Stimulated activated CD8-positive, alpha-beta memory T cell treated with anti-CD3 and anti-CD28 coated beads, Interleukin-15, amount 100 ng/mL, for 1 hour (primary cell): ENCODE measurements around the gene IDUA.

ENCODE experiments used
- DNase-seq: peaks from one replicate; pipeline ENCODE4 v3.0.0-alpha.2; 2020; ENCODE audit warnings: low read depth

Gene IDUA

DNA sequence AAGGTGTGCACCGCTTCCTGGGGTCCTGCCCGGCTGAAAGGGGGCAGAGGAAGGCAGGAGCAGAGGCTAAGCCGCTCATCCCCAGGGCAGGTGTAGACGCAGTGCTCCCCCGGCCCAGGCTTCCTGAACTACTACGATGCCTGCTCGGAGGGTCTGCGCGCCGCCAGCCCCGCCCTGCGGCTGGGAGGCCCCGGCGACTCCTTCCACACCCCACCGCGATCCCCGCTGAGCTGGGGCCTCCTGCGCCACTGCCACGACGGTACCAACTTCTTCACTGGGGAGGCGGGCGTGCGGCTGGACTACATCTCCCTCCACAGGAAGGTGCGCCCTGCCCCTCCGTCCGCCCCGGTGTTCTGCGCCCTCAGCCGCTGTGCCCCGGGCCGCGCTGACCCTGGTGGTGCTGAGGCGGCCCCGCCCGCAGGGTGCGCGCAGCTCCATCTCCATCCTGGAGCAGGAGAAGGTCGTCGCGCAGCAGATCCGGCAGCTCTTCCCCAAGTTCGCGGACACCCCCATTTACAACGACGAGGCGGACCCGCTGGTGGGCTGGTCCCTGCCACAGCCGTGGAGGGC, 14.8 kb downstream of the IDUA start:
- no peak for DNase-seq

DNA sequence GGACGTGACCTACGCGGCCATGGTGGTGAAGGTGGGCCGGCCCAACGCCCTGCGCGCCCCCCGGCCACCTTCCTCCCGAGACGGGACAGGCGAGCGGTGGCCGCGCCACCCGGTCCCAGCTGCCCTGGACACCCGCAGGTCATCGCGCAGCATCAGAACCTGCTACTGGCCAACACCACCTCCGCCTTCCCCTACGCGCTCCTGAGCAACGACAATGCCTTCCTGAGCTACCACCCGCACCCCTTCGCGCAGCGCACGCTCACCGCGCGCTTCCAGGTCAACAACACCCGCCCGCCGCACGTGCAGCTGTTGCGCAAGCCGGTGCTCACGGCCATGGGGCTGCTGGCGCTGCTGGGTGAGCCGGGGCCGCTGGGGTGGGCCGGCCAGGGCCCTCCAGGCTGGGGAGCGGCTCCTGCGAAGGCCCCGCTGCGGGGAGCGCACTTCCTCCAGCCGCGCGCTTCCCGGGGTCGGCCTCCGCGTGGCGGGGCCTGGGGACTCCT, 15.3 kb downstream of the IDUA start:
- no peak for DNase-seq

DNA sequence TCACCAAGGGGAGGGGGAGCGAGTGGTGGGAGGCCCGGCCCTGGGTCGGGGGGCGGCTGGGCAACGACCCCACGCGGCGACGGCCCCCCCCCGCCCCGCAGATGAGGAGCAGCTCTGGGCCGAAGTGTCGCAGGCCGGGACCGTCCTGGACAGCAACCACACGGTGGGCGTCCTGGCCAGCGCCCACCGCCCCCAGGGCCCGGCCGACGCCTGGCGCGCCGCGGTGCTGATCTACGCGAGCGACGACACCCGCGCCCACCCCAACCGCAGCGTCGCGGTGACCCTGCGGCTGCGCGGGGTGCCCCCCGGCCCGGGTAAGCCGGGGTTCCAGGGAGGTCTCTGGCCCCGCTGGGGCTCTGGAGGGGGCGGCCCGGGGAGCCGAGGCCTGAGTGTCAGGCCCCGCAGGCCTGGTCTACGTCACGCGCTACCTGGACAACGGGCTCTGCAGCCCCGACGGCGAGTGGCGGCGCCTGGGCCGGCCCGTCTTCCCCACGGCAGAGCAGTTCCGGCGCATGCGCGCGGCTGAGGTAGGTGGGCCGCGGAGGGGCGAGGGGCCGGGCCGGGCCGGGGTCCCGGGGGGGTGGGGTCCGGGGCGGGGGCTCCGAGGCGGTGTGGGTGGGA, 15.9 kb downstream of the IDUA start:
- no peak for DNase-seq

DNA sequence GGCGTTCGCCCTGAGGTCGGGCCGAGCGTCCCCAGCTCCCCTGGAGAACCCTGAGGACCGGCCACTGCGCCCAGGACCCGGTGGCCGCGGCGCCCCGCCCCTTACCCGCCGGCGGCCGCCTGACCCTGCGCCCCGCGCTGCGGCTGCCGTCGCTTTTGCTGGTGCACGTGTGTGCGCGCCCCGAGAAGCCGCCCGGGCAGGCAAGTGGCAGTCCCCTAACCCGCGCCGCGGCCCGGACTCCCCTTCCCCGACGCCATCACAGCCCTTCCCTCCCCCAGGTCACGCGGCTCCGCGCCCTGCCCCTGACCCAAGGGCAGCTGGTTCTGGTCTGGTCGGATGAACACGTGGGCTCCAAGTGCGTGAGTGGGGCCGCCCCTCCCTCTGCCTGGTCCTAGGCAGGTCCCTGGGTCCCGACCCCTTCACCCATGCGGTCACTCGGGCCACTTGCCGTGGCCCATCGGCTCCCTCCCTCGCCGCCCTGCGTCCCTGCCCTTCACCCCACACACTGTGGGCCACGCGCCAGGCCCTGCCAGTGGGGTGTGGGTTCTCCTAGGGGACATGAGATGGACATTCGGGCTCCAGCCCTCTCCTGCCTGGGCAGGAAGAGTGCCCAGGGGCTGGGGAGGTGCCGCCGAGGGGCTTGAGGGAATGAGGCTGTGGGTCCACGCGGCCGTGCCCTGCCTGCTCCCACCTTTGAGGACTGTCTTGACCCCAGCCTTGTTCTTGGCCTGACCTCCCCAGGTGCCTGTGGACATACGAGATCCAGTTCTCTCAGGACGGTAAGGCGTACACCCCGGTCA, 16.6 kb downstream of the IDUA start:
- DNase-seq, result no peak

DNA sequence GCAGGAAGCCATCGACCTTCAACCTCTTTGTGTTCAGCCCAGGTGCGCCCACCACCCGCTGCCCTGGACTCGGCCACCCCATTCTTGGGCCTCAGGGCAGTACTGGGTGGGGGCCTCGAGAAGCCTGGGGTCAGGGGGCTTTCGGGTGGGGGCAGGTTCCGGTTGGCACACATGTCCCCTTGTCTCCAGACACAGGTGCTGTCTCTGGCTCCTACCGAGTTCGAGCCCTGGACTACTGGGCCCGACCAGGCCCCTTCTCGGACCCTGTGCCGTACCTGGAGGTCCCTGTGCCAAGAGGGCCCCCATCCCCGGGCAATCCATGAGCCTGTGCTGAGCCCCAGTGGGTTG, 17.2 kb downstream of the IDUA start:
- no peak for DNase-seq

DNA sequence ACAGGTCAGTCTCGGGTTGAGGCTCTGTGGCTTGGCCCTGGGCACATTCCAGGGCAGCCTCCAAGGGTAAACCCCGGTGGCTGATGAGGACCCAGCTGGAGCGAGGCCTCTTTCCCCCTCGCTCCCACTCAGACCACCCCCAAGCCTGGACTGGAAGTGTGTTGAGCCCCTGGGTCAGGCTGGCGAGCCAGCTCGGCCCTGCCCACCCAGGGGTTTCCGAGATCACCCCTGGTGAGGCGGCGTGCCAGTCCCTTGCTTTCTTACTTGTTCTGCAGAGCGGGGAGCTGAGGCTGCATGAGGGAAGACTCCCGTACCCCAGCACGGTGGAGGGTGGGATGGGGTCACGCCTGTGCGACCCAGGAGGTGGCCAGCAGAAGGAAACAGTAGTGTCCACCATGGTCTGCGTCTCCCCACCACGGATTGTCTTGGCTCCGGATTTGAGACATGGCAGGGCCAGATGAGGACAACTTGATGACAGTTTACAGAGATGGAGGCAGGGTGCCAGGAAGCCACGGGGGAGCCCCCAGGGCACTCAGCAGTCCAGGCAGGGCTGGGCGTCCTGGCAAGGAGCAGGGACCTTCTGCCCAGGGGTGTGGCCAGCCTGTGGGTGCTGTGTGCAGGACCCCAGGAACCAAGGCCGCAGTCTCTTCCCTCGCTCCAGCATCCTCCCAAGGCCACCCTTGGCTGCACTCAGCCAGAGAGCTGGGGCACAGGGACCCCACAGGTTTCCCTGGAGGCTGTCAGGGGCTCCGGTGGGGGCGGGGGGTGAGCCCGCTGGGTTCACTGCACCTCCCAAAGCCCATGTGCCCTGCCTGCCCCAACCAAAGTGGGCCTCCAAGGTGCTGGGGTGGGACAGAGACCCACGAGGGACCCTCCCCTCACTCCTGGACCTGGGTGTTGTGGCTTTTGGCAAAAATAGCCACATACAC, 18.0 kb downstream of the IDUA start:
- DNase-seq, result no peak

DNA sequence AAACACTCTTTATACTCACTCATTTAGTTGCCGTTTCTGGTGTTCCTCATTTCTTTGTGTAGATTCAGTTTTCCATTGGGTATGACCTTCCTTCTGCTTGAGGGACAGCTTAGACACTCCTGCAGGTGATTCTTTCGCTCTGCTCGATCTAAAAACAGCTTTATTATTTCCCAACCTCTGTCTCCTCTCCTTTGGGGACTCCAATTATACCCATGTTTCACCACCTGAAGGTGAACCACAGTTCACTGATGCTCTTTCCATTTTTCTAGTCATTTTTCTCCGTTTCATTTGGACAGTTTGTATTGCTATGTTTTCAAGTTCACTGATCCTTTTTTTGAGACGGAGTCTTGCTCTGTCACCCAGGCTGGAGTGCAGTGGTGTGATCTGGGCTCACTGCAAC, 20.0 kb downstream of the IDUA start:
- DNase-seq, result no peak

DNA sequence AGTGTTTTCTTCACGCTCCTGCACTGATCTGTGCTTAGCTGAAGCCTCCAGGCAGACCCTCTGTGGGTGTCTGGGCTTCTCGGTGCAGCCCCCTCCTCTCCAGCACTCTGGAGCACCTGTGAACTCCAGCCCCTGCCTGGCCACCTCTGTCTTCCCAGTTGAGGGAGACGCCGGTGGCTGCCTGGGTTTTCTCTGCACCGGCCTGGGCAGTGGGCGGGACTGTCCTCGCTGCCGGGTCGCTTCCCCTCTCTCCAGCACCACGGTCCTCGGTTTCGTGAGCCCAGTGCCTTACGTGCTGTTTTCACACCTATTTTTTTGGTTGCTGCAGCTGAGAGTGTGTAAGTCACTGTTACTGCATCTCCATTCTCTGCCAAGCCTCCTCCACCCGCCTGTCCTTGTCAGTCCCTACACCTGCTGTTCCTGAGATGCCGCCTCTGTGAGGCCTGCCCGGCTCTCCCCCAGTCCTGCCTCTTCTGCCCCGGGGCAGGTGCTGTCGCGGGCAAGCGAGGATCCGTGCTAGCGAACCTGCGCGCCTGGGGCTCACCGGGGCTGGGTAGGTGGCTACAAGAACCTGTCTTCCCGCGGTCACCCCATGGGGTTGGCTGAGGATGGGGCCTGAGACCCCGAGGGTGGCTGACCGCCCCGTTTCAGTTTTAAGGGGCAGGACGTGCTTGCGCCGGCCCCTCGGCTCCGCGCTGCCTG, 22.1 kb downstream of the IDUA start:
- DNase-seq, result no peak

DNA sequence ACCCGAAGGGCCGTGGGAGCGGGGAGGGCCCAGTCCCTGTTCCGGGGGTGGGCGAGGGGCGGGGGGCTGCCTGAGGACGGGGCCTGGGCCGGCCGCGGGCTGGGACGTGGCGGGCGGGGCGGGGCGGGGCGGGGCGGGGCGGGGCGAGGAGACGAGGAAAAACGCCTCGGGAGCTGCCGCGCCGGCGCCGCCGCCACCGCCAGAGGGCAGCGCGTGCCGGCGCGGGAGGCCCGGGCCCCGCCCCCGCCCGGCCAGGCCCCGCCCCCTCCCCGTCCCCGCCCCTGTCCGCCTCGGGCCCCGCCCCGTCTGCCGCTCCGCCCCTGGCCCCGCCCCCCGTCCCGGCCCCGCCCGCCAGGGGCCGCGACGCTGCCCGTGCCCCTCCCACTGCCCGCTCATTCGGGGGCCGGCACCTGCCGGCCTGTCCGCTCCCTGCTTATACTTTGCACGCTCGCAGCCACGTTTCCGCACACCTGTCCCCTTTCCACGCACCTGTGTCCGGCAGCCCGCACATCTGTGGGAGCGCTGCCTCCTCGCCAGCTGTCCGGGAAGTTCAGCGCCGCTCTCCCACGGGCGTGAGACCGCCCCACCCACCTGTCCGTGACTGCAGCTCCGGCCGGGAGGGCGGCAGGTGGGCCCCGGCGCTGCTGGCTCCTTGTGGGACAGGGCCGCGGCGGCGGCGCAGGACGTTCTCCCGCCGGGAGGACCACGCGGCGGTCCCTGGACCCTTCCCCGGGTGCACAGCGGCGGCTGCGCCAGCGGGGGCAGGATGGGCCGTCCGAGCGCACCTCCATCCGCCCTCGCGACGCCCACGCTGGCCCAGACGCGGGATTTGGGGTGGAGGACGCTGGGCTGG, 22.9 kb downstream of the IDUA start:
- peak; percentile 47 for DNase-seq

DNA sequence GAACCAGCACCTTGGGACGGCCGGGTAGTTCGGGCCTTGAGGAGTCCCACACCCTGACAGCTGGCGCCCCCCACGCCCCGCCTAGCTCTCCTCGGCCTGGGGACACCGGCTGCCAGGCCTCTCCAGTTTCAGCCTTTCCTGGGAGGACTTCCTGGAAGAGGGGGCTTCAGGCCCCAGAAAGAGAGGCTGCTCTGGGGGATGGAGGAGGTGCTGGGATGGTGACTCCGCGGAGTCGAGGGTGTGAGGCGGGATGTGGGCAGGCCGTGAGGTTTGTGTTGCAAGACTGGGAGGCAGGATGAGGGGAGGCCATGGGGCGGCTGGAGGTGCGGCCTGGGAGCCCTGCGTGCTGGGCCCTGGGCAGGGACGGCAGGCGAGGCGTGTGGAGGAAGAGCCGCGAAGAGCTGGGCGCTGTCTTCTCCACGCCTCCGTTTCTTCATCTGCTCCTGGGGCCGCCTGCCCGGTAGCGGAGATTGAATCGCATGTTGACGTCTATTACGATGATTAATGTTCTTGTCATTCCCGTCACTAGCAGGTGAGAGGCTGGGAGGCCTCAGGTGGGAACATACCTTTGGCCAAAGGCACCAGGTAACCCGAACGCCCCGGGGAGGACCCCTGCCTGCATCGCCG, 23.7 kb downstream of the IDUA start:
- DNase-seq, result peak; percentile 16

DNA sequence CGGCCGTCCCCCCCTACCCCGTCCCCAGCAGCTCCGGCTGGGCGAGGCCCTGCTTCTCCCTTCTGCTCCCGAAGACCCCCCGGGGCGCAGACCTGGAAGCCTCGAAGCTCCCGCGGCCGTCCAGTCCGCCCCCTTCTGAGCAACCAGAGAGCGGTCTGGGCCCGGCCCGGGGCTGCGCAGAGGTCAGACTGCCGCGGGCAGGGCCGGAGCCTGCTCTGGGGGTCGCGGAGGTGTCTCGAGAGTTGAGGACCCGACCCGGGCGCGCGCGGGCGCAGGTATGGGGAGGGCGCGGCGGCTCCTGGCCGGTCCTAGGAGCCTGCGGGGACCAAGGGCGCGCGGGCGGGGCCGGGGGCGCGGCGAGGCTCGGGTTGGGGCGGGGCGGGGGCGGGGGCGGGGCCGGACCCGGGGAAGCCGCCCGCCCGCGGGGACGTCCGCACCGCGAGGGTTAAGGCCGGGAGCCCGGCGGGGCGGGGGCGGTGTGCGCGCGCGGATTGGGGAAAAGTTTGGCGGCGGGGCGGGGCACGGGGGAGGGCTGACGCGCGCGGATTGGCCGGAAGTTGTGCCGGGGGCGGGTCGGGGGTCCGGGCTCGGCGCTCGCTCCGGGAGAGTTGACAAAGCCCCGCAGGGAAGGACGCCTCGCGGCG, 24.3 kb downstream of the IDUA start, which contains the start of gene FGFRL1:
Gene FGFRL1 (plus strand): TSS at position 605 of the 644 bp plus-strand sequence. CDS start 860 bp downstream, outside the sequence.
- DNase-seq, result peak; percentile 88

DNA sequence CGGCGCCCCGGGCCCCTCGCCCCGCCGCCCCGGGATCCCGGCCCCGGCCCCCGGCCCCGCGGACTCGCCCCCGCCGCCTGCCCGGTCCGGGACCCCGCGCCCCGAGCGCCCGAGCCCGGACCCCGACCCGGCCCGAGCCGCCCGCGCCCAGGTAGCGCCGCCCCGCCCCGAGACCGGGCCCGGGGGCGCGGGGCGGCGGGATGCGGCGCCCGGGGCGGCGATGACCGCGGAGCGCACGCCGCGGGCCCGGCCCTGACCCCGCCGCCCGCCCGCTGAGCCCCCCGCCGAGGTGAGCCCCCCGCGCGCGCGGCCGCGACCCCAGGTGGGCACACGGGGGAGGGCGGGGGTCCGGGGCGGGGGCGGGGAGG, 24.8 kb downstream of the IDUA start:
- no peak for DNase-seq

DNA sequence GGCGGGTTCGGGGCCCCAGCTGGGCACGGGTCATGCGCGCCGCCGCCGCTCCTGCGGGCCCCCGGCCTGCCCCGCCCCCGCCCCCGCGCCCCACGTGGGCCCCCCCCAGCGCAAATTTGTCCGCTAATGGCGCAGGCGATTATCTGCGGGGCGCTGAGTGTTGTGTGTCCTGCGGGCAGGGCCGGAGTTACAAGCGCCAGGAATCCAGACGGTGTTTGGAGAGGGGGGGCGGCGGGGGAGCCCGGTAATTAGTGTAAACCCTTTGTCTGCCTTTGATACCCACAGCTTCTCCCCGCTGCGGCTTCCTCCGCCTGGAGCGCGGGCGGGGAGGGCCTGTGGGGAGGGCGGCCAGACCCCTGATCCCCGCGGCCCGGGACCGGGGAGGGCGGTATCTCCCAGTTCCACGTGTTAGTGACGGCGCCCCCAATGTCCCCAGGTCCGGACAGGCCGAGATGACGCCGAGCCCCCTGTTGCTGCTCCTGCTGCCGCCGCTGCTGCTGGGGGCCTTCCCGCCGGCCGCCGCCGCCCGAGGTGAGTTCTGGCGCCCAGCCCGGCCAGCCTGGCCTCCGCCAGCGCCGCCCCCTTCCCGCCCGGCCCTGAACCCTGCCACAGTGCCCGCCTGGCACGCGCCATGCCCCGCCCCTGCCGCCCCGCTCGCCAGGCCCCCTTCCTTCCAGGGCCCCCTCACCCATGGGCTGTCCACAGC, 25.3 kb downstream of the IDUA start:
- no peak for DNase-seq

DNA sequence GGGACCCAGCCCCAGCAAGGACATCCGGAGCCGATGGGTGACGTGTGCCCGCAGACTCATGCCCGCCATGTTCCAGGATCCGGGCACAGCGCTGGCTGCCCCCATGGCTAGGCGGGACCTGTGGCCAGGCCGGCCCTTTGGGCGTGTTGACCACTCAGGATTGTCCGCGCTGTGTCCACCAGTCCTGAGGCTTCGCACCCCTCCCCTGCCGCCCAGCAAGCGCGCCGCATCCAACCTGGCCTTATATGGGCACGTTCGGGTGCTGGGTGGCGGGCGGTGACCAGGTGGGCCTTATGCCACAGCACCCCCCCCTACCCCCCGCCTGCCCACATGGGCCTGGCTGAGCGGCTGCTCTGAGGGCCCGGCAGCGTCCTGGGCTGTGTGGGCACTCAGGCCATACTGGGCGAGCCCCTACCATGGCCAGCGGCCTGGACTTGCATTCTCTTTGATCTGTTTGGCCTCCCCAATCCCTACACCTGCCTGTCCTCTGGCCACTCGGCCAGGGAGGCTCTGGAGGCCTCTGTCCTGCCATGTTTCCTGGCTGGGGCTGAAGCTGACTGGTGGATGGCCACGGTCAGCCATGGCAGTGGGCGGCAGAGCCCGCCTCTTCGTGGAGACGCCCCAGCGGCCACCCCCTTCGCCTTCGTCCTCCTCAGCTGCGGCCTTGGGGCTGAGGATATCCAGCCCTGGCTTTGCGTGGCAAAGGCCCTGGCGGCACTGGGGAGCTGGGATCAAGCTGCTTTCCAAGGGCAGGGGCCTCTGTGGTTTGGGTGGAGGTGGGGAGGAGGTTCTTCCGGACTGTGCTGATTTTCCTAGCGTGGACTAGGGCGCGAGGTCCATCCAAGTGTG, 26.6 kb downstream of the IDUA start:
- DNase-seq, result no peak

DNA sequence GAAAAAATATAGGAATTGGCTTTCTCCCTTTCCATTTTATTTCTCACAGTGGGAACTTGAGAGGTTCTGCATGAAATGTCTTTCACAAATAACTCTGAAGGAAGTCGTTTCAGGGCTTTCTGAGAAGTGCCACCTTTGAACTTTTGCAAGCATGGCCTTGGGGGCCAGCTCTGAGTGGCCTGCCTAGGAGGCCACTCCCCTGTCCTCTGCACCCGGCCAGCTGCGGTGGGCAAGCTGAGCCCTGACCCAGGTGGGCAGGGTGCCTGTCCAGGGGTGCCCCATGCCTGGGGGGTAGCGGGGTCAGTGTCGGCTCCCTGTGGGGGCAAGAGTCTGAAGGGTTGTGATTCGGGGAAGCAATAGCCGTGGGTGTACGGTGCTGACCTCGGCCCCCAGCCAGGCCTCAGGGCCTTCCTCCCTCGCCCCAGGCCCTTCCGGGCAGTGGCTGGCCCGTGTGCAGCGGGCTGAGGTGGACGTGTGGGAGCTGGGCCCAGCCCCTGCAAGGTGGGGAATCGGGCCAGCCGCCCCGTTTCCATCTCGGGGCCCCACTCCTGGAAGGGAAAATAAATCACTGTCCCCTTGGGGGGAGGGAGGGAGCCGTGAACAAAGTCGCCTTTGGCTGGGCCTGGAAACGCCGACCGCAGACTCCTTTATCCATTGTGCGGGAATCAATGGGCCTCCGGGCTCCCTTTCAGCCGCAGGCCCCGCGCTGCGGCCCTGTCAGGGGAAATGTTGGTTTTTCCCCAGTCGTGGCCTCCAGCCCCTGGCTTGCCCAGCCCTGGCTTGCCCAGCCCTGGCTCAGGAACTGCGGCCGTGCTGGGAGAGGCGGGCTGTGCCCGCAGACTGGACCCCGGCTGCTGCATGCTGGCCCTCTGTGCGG, 27.7 kb downstream of the IDUA start:
- no peak for DNase-seq

DNA sequence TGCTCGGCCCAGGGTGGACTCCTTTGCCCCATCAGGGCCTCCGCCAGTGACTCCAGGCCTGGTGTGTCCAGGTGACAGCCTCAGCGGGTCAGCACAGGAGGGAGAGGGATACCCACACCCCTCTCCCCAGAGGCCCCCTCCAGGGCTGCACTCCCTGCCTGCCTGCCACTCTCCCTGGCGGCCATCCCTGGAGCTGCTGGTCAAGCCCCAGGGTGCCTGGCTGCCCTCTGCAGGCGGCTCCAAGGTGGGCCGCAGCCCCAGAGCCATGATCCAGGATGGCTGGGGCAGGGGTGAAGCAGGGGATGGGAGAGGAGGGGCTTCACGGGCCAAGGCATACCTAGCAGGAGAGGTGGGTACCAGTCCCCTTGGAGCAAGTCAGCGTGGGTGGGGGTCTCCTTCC, 28.3 kb downstream of the IDUA start:
- no peak for DNase-seq

DNA sequence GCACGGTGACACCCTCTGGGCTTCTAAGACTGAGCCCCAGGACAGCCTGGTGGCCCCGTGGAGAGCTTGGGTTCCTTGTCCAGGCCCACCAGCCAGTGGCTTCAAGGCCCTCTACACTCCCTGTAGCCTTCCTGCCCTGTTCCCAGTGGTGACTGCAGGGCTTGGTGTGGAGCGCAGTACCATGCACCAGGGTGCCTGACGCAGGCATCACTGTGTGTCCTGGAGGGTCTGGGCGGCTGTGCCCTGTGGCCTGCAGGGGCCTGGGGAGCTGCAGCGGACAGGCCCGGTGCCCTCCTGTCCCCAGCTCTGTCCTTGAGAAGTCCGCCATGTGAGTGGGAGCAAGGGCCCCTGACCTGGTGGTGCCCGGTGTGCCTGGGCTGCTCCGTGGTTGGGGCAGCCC, 28.9 kb downstream of the IDUA start:
- DNase-seq, result no peak
